ENCODE measurements around the gene RPL10L. TPM values are rescaled to one million over a fixed set of nuclear protein-coding genes. Genes with fewer than 3 reads are reported as not detected.

The RPL10L gene
- not detected in 2 replicates for total RNA-seq (2014; rRNA removed; shearing (Covaris generic))
- not detected in 2 replicates for polyA plus RNA-seq (2015; cell fraction: cytosol; rRNA removed)
- not detected in 2 replicates for polyA plus RNA-seq (2015; cell fraction: nucleus; rRNA removed)

GRCh38 chr14:46651526-46652144, at the start of gene RPL10L:
TSS of gene RPL10L (minus strand) at chr14:46651781. CDS start at chr14:46651736, 45 bp downstream.
- DNase-seq (ENCODE audit: low read depth), result no peak

- DNase-seq (ENCODE audit: low read depth), result no peak
These were observed 40.2 kb upstream of the RPL10L start for GRCh38 chr14:46691819-46692218.

GRCh38 chr14:46686652-46687051, 35.1 kb upstream of the RPL10L start:
- DNase-seq (ENCODE audit: low read depth), result peak; percentile 36

GRCh38 chr14:46672128-46672527, 20.5 kb upstream of the RPL10L start:
- no peak for DNase-seq (ENCODE audit: low read depth)

- no peak for DNase-seq (ENCODE audit: low read depth)
These were observed 11.8 kb upstream of the RPL10L start for GRCh38 chr14:46663382-46663781.

- peak; percentile 36 for DNase-seq (ENCODE audit: low read depth)
These were observed 10.1 kb upstream of the RPL10L start for GRCh38 chr14:46661728-46662127.

GRCh38 chr14:46653031-46653755, 1.6 kb upstream of the RPL10L start:
- no peak for DNase-seq (ENCODE audit: low read depth)

- no peak for DNase-seq (ENCODE audit: low read depth)
These were observed 4.8 kb downstream of the RPL10L start for GRCh38 chr14:46646796-46647195.

- no peak for DNase-seq (ENCODE audit: low read depth)
These were observed 24.7 kb downstream of the RPL10L start for GRCh38 chr14:46626876-46627275.

Measured in HT1080 (cell line).